Parathyroid adenoma (tissue), 2 donors: Measurements from ENCODE around the gene ZNF160.
A peak's percentile ranks its signal among the peaks of the same experiment; 100 is the strongest.

Experiments used
- H2AFZ ChIP-seq: fragments of 300-600 bp; sonication (generic); one replicate; pipeline ENCODE4 v1.7.0; 2017; ENCODE audit warnings: antibody characterized with exemption, mild to moderate bottlenecking
- H3K27ac ChIP-seq: fragments of 300-600 bp; sonication (generic); one replicate; pipeline ENCODE4 v1.7.0; 2017
- H3K27me3 ChIP-seq: fragments of 300-600 bp; sonication (generic); one replicate; pipeline ENCODE4 v1.7.0; 2017; ENCODE audit warnings: low read length; ENCODE audit not compliant: control insufficient read depth, insufficient read depth
- H3K36me3 ChIP-seq: fragments of 300-600 bp; sonication (generic); one replicate; pipeline ENCODE4 v1.7.0; 2017; ENCODE audit warnings: low read length; ENCODE audit not compliant: control insufficient read depth, insufficient read depth
- H3K4me1 ChIP-seq: fragments of 300-600 bp; sonication (generic); one replicate; pipeline ENCODE4 v1.7.0; 2017; ENCODE audit warnings: control low read depth
- H3K4me2 ChIP-seq: fragments of 300-600 bp; sonication (generic); one replicate; pipeline ENCODE4 v1.7.0; 2017; ENCODE audit warnings: low read length
- H3K4me3 ChIP-seq: fragments of 300-600 bp; sonication (generic); one replicate; pipeline ENCODE4 v1.7.0; 2017; ENCODE audit warnings: low read depth, low read length
- H3K79me2 ChIP-seq: fragments of 300-600 bp; sonication (generic); one replicate; pipeline ENCODE4 v1.7.0; 2017; ENCODE audit warnings: control low read depth
- H3K9ac ChIP-seq: fragments of 300-600 bp; sonication (generic); one replicate; pipeline ENCODE4 v1.7.0; 2017; ENCODE audit warnings: mild to moderate bottlenecking
- H3K9me3 ChIP-seq: fragments of 300-600 bp; sonication (generic); one replicate; pipeline ENCODE4 v1.7.0; 2017; ENCODE audit warnings: low read length; ENCODE audit not compliant: control insufficient read depth
- TF ChIP-seq, protein P1 (sequence below): fragments of 300-600 bp; sonication (generic); IDR thresholded peaks from one replicate; pipeline ENCODE4 v1.7.0; 2017; ENCODE audit warnings: antibody characterized with exemption, mild to moderate bottlenecking
- donor health status: primary hyperparathyroidism.

The ZNF160 gene

DNA sequence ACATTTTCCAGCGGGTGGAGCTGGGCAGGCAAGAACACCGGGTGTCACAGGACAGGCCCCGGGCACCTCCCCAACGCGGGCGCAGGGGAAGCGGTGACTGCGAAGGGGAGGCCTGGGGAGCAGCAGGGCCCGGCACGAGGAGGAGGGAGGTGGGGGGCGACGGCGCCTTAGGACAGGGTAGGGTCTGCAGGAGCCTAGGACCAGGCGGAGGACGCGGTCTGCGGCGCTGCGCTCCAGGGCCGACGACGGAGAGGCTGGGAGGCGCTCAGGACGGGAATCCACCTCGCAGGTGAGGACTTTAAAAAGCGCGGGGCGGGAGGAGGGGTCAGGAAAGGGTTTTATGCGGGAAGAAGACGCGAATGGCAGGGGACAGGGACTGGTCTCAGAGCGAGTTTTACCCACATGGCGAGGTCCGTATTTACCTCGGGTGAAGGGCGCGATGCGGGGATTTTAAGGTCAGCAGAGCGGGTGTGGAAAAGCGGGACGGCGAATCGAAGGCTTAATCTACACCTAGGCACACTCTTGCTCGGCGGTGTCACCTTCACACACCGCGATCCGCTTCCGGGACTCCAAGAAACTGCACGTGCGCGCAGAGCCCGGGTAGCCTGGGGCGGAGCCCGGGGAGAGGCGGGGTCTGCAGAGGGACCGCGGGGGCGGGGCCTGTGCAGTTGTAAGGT lies 45.2 kb downstream of the ZNF160 start:
- Histone ChIP-seq H3K27me3 (no peaks in the 10 kb centered on the region), H3K4me3 (peak overlapping the region; percentile 61), H3K4me2 (peak overlapping the region; percentile 86), H2AFZ (no peak overlapping the region), H3K36me3 (no peaks in the 10 kb centered on the region), H3K27ac (no peak overlapping the region), H3K4me1 (no peaks in the 10 kb centered on the region), H3K79me2 (no peaks in the 10 kb centered on the region), H3K9me3 (no peaks in the 10 kb centered on the region), H3K9ac (no peak overlapping the region)
- TF ChIP-seq, protein P1, sequence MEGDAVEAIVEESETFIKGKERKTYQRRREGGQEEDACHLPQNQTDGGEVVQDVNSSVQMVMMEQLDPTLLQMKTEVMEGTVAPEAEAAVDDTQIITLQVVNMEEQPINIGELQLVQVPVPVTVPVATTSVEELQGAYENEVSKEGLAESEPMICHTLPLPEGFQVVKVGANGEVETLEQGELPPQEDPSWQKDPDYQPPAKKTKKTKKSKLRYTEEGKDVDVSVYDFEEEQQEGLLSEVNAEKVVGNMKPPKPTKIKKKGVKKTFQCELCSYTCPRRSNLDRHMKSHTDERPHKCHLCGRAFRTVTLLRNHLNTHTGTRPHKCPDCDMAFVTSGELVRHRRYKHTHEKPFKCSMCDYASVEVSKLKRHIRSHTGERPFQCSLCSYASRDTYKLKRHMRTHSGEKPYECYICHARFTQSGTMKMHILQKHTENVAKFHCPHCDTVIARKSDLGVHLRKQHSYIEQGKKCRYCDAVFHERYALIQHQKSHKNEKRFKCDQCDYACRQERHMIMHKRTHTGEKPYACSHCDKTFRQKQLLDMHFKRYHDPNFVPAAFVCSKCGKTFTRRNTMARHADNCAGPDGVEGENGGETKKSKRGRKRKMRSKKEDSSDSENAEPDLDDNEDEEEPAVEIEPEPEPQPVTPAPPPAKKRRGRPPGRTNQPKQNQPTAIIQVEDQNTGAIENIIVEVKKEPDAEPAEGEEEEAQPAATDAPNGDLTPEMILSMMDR = no peak

DNA sequence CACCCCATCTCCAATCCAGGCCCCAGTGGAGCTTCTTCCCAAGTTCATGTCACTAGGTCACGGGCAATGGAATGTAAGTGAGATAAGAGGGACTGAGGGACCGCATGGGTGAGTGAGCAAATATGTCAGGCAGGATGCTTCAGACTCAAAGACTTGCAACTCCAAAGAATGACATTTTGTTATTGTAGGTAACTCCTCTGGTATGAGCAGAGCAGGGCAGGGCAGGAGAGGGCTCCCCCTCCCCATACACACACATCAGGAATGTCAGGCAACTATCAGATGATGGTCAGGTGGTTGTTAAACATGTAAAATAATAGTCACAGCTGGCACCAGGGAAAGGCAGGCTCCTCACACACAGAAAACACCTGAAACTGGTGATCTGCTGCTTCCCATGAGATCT lies 48.1 kb downstream of the ZNF160 start:
- Histone ChIP-seq H3K4me2 (peak overlapping the region; percentile 22), H3K36me3 (no peaks in the 10 kb centered on the region), H3K27ac (no peak overlapping the region), H3K27me3 (no peaks in the 10 kb centered on the region), H3K79me2 (no peaks in the 10 kb centered on the region), H3K4me3 (no peak overlapping the region), H3K4me1 (no peaks in the 10 kb centered on the region), H2AFZ (no peak overlapping the region), H3K9me3 (no peaks in the 10 kb centered on the region), H3K9ac (no peak overlapping the region)
- TF ChIP-seq, protein P1 = no peak

DNA sequence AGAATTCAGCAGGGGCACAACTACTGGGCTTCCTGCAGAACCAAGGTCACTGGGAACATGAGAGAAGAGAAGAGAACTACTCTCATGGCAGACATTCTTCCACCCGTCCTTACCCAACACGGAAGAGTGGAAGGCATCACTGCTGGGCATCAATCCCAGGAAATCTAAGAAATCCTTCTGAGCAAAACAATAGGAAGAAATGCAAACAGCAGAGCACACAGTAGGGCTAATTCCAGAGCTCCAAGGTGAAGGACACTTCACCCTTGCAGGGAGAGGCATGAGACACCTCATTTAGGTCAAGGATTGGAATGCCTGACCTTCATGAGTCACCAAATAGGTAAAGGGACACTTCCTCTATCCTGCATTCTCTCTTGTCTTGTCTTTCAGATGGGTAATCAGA lies 55.8 kb downstream of the ZNF160 start:
- H3K4me3 ChIP-seq = no peak overlapping the region
- H3K27ac ChIP-seq = no peak overlapping the region
- H3K9ac ChIP-seq = no peak overlapping the region
- H3K4me1 ChIP-seq = no peaks in the 10 kb centered on the region
- TF ChIP-seq, protein P1 = no peak
- H2AFZ ChIP-seq = no peak overlapping the region
- no peaks in the 10 kb centered on the region for H3K27me3 ChIP-seq
- no peaks in the 10 kb centered on the region for H3K9me3 ChIP-seq
- H3K4me2 ChIP-seq = no peak overlapping the region
- no peaks in the 10 kb centered on the region for H3K36me3 ChIP-seq
- H3K79me2 ChIP-seq = no peaks in the 10 kb centered on the region

DNA sequence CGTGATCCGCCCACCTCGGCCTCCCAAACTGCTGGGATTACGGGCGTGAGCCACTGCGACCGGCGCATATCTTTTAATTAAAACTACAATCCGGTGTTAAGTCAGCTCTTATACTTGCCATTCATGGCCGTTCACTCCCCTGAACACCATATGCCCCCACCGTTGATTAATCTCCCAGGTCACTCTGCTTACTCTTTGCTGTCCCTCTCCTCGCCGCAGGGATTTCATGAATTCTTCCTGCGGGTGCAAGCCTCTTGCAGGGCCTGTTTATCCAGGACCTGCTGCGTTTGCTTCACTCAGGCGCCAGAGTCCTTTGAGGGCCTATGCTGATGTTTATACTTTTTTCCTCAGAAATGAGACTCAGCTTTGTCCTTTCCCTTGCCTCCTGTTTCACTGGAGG lies 57.7 kb downstream of the ZNF160 start:
- no peaks in the 10 kb centered on the region for H3K9me3 ChIP-seq
- no peak overlapping the region for H3K27ac ChIP-seq
- no peaks in the 10 kb centered on the region for H3K4me1 ChIP-seq
- no peak overlapping the region for H3K9ac ChIP-seq
- no peaks in the 10 kb centered on the region for H3K79me2 ChIP-seq
- H2AFZ ChIP-seq = no peak overlapping the region
- TF ChIP-seq, protein P1 = no peak
- H3K27me3 ChIP-seq = no peaks in the 10 kb centered on the region
- no peak overlapping the region for H3K4me3 ChIP-seq
- no peak overlapping the region for H3K4me2 ChIP-seq
- H3K36me3 ChIP-seq = no peaks in the 10 kb centered on the region

DNA sequence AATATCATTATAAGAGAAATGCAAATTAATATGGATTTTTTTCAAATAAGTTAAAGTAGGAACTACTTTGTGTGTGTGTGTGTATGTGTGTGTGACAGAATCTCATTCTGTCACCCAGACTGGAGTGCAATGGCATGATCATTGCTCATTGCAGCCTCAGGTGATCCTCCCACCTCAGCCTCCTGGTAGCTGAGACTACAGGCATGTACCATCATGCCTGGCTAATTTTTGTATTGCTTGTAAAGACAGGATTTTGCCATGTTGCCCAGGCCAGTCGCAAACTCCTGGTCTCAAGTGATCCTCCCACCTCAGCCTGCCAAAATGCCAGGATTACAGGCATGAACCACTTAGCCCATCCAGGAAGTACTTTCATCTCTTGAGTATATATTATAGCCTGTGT lies 61.9 kb downstream of the ZNF160 start:
- Histone ChIP-seq H2AFZ (no peak overlapping the region), H3K4me3 (no peak overlapping the region), H3K27ac (no peak overlapping the region), H3K4me2 (no peak overlapping the region), H3K9me3 (no peaks in the 10 kb centered on the region), H3K9ac (no peak overlapping the region), H3K36me3 (no peaks in the 10 kb centered on the region), H3K4me1 (no peaks in the 10 kb centered on the region), H3K79me2 (no peaks in the 10 kb centered on the region), H3K27me3 (no peaks in the 10 kb centered on the region)
- TF ChIP-seq, protein P1 = no peak
